Ectodermal cell (in vitro differentiated cells): Measurements from ENCODE around the gene HIC1.

ENCODE experiments used
- H3K27ac ChIP-seq: 2 replicates; pipeline ENCODE4 v1.7.0; 2013; ENCODE audit warnings: mild to moderate bottlenecking, low read depth, low read length; ENCODE audit not compliant: insufficient read depth, poor library complexity, severe bottlenecking
- H3K27me3 ChIP-seq: 2 replicates; pipeline ENCODE4 v1.7.0; 2013; ENCODE audit warnings: mild to moderate bottlenecking, low read length; ENCODE audit not compliant: insufficient read depth, control insufficient read depth, poor library complexity, severe bottlenecking
- H3K36me3 ChIP-seq: one replicate; pipeline ENCODE4 v1.7.0; 2013; ENCODE audit warnings: low read length; ENCODE audit not compliant: control insufficient read depth, insufficient read depth
- H3K4me1 ChIP-seq: one replicate; pipeline ENCODE4 v1.7.0; 2013; ENCODE audit warnings: low read length; ENCODE audit not compliant: control insufficient read depth, insufficient read depth
- H3K4me3 ChIP-seq: 2 replicates; pipeline ENCODE4 v1.7.0; 2013; ENCODE audit warnings: low read depth, low read length, control low read depth; ENCODE audit not compliant: insufficient read depth
- H3K9me3 ChIP-seq: 2 replicates; pipeline ENCODE4 v1.7.0; 2013; ENCODE audit warnings: mild to moderate bottlenecking, low read length, moderate library complexity; ENCODE audit not compliant: control insufficient read depth
- WGBS, 2 experiments: methylation state at CpG; one replicate each; pipeline ENCODE4 v1.1.7; 2013; ENCODE audit warnings: missing lambda C conversion rate in 2 of 2; 5-methylcytosine and 5-hydroxymethylcytosine counted together

The HIC1 gene

GRCh38 chr17:2055292-2056205 is 646 bp downstream of the HIC1 start:
- WGBS, 2 experiments: 3 to 4% methylated on average over 112 to 113 of the region's 113 CpGs
- no peak overlapping the region for H3K27ac ChIP-seq

DNA sequence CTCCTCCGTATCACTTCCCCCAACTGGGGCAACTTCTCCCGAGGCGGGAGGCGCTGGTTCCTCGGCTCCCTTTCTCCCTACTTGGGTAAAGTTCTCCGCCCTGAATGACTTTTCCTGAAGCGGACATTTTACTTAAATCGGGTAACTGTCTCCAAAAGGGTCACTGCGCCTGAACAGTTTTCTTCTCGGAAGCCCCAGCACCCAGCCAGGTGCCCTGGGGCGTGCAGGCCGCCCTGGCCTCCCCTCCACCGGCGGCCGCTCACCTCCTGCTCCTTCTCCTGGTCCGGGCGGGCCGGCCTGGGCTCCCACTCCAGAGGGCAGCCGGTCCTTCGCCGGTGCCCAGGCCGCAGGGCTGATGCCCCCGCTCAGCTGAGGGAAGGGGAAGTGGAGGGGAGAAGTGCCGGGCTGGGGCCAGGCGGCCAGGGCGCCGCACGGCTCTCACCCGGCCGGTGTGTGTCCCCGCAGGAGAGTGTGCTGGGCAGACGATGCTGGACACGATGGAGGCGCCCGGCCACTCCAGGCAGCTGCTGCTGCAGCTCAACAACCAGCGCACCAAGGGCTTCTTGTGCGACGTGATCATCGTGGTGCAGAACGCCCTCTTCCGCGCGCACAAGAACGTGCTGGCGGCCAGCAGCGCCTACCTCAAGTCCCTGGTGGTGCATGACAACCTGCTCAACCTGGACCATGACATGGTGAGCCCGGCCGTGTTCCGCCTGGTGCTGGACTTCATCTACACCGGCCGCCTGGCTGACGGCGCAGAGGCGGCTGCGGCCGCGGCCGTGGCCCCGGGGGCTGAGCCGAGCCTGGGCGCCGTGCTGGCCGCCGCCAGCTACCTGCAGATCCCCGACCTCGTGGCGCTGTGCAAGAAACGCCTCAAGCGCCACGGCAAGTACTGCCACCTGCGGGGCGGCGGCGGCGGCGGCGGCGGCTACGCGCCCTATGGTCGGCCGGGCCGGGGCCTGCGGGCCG is 1.6 kb downstream of the HIC1 start:
- Histone ChIP-seq H3K27ac (no peak overlapping the region), H3K4me3 (no peak overlapping the region), H3K36me3 (no peaks in the 10 kb centered on the region), H3K27me3 (peaks cover 96% of the 10 kb centered on the region), H3K4me1 (peaks cover 7% of the 10 kb centered on the region), H3K9me3 (no peaks in the 10 kb centered on the region)
- 9 to 10% methylated on average over 85 of the region's 85 CpGs for WGBS, 2 experiments

More at GRCh38 chr17:2055292-2056205, 646 bp downstream of the HIC1 start:
- Histone ChIP-seq H3K9me3 (no peaks in the 10 kb centered on the region), H3K4me1 (peaks cover 10% of the 10 kb centered on the region), H3K27me3 (peaks cover 97% of the 10 kb centered on the region), H3K36me3 (no peaks in the 10 kb centered on the region), H3K4me3 (peak overlapping the region; percentile 11)

- 10% methylated on average over 81 of the region's 81 CpGs for WGBS, 2 experiments
Observed at GRCh38 chr17:2057175-2057759, 2.4 kb downstream of the HIC1 start.

GRCh38 chr17:2057760-2058585 is 3.1 kb downstream of the HIC1 start:
- no peak overlapping the region for H3K4me3 ChIP-seq
- H3K27ac ChIP-seq: no peak overlapping the region
- H3K27me3 ChIP-seq: peaks cover 84% of the 10 kb centered on the region
- H3K9me3 ChIP-seq: no peaks in the 10 kb centered on the region
- H3K4me1 ChIP-seq: peaks cover 7% of the 10 kb centered on the region
- no peaks in the 10 kb centered on the region for H3K36me3 ChIP-seq
- 70 to 73% methylated on average over 98 of the region's 98 CpGs for WGBS, 2 experiments

More at GRCh38 chr17:2057175-2057759, 2.4 kb downstream of the HIC1 start:
- Histone ChIP-seq H3K4me3 (no peak overlapping the region), H3K36me3 (no peaks in the 10 kb centered on the region), H3K9me3 (no peaks in the 10 kb centered on the region), H3K27ac (no peak overlapping the region), H3K4me1 (peaks cover 7% of the 10 kb centered on the region), H3K27me3 (peaks cover 88% of the 10 kb centered on the region)

- 22 to 23% methylated on average over 76 to 78 of the region's 78 CpGs for WGBS, 2 experiments
- Histone ChIP-seq H3K27me3 (peaks cover 75% of the 10 kb centered on the region), H3K4me3 (no peak overlapping the region), H3K9me3 (no peaks in the 10 kb centered on the region), H3K27ac (no peak overlapping the region), H3K36me3 (no peaks in the 10 kb centered on the region), H3K4me1 (peaks cover 7% of the 10 kb centered on the region)
Observed at GRCh38 chr17:2058586-2059546, 4.0 kb downstream of the HIC1 start.

DNA sequence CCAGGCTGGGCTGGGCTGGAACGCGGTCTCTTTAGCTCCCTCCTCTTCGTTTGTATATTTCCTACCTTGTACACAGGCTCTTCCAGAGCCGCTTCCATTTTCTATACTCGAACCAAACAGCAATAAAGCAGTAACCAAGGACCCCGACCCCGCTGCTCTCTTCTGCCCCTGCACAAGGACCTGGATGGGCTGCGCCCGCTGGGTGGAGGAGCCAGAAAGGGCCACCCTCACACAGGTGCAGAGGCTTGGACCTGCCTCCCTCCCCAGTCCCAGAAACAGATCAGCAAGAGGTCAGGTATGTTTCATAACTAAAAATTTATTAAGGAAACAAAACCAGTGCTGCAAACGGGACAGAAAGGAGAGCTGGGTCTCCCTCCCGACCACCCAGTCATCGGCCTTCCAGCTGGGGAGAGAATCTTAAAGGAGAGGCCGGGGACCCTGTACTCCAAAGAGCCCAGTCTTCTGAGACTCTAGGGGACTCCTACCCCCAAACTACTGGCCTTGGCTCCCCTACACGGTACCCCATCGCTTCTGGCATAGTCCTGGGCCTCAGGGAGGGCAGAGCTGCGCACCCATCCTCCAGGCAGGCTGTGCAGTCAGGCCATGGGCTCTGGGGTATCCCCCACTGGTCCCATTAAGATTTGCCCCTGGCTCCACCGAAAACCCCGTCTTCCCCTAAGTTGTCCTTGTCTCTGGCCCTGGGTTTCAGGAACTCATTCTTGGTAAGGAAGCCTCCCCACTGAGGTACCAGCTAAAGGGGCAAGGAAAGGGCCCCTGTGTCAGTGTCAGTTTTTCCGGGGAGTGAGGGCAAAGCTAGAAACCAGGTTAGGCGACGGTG is 4.9 kb downstream of the HIC1 start:
- 81 to 83% methylated on average over 21 of the region's 21 CpGs for WGBS, 2 experiments
- H3K27ac ChIP-seq: no peak overlapping the region

DNA sequence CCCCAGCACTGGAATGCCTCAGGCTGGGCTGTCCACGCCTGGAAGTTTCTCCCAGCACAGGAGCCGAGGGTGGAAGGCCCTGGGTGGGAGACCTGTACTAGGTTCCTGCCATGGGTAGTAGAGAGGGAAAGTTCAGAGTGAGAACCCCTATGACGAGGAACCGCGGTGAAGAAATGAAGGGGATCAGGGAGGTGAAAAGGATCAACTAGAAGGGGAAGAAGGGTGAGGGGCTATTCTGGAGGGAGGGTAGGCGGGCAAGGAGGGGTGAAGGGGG is 5.4 kb downstream of the HIC1 start:
- Histone ChIP-seq H3K9me3 (no peaks in the 10 kb centered on the region), H3K27me3 (peaks cover 60% of the 10 kb centered on the region), H3K27ac (no peak overlapping the region), H3K4me1 (peaks cover 7% of the 10 kb centered on the region), H3K36me3 (peaks cover 8% of the 10 kb centered on the region), H3K4me3 (no peak overlapping the region)
- WGBS, 2 experiments: 93% methylated on average over 6 of the region's 6 CpGs

More for the DNA sequence above, 4.9 kb downstream of the HIC1 start:
- Histone ChIP-seq H3K27me3 (peaks cover 66% of the 10 kb centered on the region), H3K4me1 (peaks cover 7% of the 10 kb centered on the region), H3K36me3 (peaks cover 8% of the 10 kb centered on the region), H3K9me3 (no peaks in the 10 kb centered on the region), H3K4me3 (no peak overlapping the region)

DNA sequence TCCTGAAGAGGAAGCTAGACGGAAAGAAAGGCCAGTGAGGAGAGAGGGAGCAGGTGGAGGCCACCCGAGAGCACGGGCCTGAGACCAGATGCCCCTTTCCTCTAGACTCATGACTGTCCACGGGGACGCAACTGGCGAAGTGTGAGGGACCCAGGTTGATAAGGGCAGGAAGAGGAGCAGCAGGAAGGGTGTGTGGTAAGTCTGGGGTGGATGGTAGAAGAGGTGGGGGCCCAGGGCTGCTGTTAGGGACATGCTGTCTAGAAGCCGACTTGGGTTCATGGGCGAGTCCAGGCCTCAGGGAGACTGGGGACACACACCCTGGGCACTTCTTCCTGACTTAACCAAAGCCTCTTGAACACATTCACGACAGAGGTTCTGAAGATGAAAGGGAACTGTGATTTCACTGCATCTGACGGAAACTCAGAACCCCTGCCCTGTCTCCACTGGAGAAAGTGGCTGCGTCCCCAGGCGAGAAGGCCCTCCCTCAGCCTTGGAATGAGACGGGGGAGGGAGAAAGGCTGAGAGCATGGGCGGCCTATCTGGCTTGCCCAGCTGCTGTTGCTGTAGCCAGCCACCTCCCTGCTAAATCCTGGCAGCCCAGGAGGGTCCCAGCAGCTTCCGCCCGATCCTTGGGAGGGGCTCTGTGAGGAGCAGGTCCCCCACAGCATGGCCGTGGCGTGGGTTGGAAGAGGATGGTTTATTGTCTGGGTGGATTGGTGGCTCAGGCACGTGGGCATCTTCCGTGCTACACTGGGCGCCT is 6.0 kb downstream of the HIC1 start:
- peaks cover 55% of the 10 kb centered on the region for H3K27me3 ChIP-seq
- H3K27ac ChIP-seq: no peak overlapping the region
- H3K9me3 ChIP-seq: no peaks in the 10 kb centered on the region
- no peak overlapping the region for H3K4me3 ChIP-seq
- peaks cover 7% of the 10 kb centered on the region for H3K4me1 ChIP-seq
- peaks cover 10% of the 10 kb centered on the region for H3K36me3 ChIP-seq
- WGBS, 2 experiments: 94 to 95% methylated on average over 21 of the region's 21 CpGs
